ENCODE data around the gene CCNY.

CCNY gene

GRCh38 chr10:35378541-35379210 is 42.4 kb downstream of the CCNY start:
- no peak for TF ChIP-seq CTCF (IDR thresholded peaks at IDR 0.05)
- H3K9me3 ChIP-seq: no peaks in the 10 kb centered on the region
- no peaks in the 10 kb centered on the region for H3K27me3 ChIP-seq
- no peaks in the 10 kb centered on the region for H3K36me3 ChIP-seq
- peak overlapping the region; percentile 54 for H3K27ac ChIP-seq
- peaks cover 31 to 52% of the 10 kb centered on the region in 2 experiments for H3K4me1 ChIP-seq (ENCODE audit: control insufficient read depth in 1 of 2, insufficient read depth in 1 of 2, low read depth in 1 of 2, low read length in 1 of 2)
- no peak overlapping the region for H3K4me3 ChIP-seq (ENCODE audit: low read depth in 1 of 2, low read length in 1 of 2)

GRCh38 chr10:35379226-35380137 is 43.2 kb downstream of the CCNY start:
- Histone ChIP-seq H3K27me3 (no peaks in the 10 kb centered on the region), H3K27ac (peak overlapping the region; percentile 54), H3K4me3 (ENCODE audit: low read depth in 1 of 2, low read length in 1 of 2) (no peak overlapping the region), H3K9me3 (no peaks in the 10 kb centered on the region), H3K4me1 (ENCODE audit: control insufficient read depth in 1 of 2, insufficient read depth in 1 of 2, low read depth in 1 of 2, low read length in 1 of 2) (peaks cover 30 to 44% of the 10 kb centered on the region in 2 experiments), H3K36me3 (no peaks in the 10 kb centered on the region)
- TF ChIP-seq CTCF (IDR thresholded peaks at IDR 0.05): no peak

GRCh38 chr10:35382096-35382495 is 45.8 kb downstream of the CCNY start:
- Histone ChIP-seq H3K9me3 (no peaks in the 10 kb centered on the region), H3K4me1 (ENCODE audit: control insufficient read depth in 1 of 2, insufficient read depth in 1 of 2, low read depth in 1 of 2, low read length in 1 of 2) (peaks cover 9 to 19% of the 10 kb centered on the region in 2 experiments), H3K27me3 (no peaks in the 10 kb centered on the region), H3K36me3 (no peaks in the 10 kb centered on the region), H3K27ac (no peak overlapping the region), H3K4me3 (ENCODE audit: low read depth in 1 of 2, low read length in 1 of 2) (no peak overlapping the region)
- no peak for TF ChIP-seq CTCF (IDR thresholded peaks at IDR 0.05)

- Histone ChIP-seq H3K4me1 (ENCODE audit: control insufficient read depth in 1 of 2, insufficient read depth in 1 of 2, low read depth in 1 of 2, low read length in 1 of 2) (peaks cover 2 to 8% of the 10 kb centered on the region in 2 experiments), H3K36me3 (no peaks in the 10 kb centered on the region), H3K9me3 (no peaks in the 10 kb centered on the region), H3K27me3 (no peaks in the 10 kb centered on the region), H3K4me3 (ENCODE audit: low read depth in 1 of 2, low read length in 1 of 2) (no peak overlapping the region), H3K27ac (no peak overlapping the region)
- no peak for TF ChIP-seq CTCF (IDR thresholded peaks at IDR 0.05)
Observed at GRCh38 chr10:35384265-35384868, 48.1 kb downstream of the CCNY start.

- no peak overlapping the region for H3K4me3 ChIP-seq (ENCODE audit: low read depth in 1 of 2, low read length in 1 of 2)
- peaks cover 4 to 10% of the 10 kb centered on the region in 2 experiments for H3K4me1 ChIP-seq (ENCODE audit: control insufficient read depth in 1 of 2, insufficient read depth in 1 of 2, low read depth in 1 of 2, low read length in 1 of 2)
- no peak overlapping the region for H3K27ac ChIP-seq
- TF ChIP-seq CTCF (IDR thresholded peaks at IDR 0.05): no peak
- no peaks in the 10 kb centered on the region for H3K36me3 ChIP-seq
- H3K27me3 ChIP-seq: no peaks in the 10 kb centered on the region
- no peaks in the 10 kb centered on the region for H3K9me3 ChIP-seq
Observed at GRCh38 chr10:35386594-35387174, 50.4 kb downstream of the CCNY start.

Data from neutrophil (primary cell).